HCT116 (cell line): Measurements from ENCODE around the gene AOC2. TPM values are rescaled to one million over a fixed set of nuclear protein-coding genes. Genes with fewer than 3 reads are reported as not detected.

Experiments
- ATAC-seq: fragments of 200-7000 bp; cut with Tn5 transposase; 2 replicates; pipeline ENCODE4 v1.9.1; 2020; ENCODE audit warnings: mild to moderate bottlenecking, moderate library complexity
- BruUV-seq: library from RNA; stranded (reverse); fragments of 400-500 nt; replicated peaks from 2 replicates; lab custom pipeline; 2021; lab: Mats Ljungman, UMichigan
- CTCF ChIA-PET: fragments of 300-600 bp; sonication (Branson Sonifier 250); formaldehyde crosslinking; loops from one replicate; lab custom pipeline; 2021; ENCODE audit warnings: antibody characterized with exemption; lab: Charles Lee
- POLR2A ChIA-PET: fragments of 300-600, 350-600 bp; sonication (Branson Sonifier 250); formaldehyde crosslinking; loops from one replicate; lab custom pipeline; 2021; ENCODE audit warnings: antibody characterized with exemption; lab: Charles Lee
- RAD21 ChIA-PET, 2 experiments: fragments of 300-600 bp; sonication (Branson Sonifier 250); formaldehyde crosslinking; loops; one replicate each; lab custom pipeline; 2023; ENCODE audit warnings: low total read pairs in 2 of 2; ENCODE audit not compliant: uncharacterized antibody in 2 of 2, unreplicated experiment in 2 of 2, low non-redundant PET in 1 of 2; lab: Charles Lee
- DNase-seq: peaks from one replicate; pipeline ENCODE4 v3.0.0-alpha.2; 2010; ENCODE audit warnings: low read depth, low spot score
- H2AFZ ChIP-seq: fragments of 200-600 bp; shearing (Covaris generic), sonication (generic); 2 replicates; pipeline ENCODE4 v1.6.1; 2017; ENCODE audit warnings: low read depth, mixed run types, mixed read lengths, antibody characterized with exemption, low read length; ENCODE audit not compliant: poor library complexity, severe bottlenecking
- H3K27ac ChIP-seq: 2 replicates; pipeline ENCODE4 v1.5.1; 2012; ENCODE audit warnings: low read depth, low read length
- H3K27me3 ChIP-seq: fragments of 200-600 bp; sonication (generic); 2 replicates; pipeline ENCODE4 v1.6.1; 2016; ENCODE audit warnings: mixed run types, low read length, mixed read lengths; ENCODE audit not compliant: insufficient read depth
- H3K36me3 ChIP-seq, 2 experiments: fragments of 200-500 bp in 1 of 2; fragments of 200-600 bp in 1 of 2; sonication (Bioruptor generic) in 1 of 2; sonication (generic) in 1 of 2; 2 replicates each; pipeline versions ENCODE4 v1.5.1 to v1.6.1; 2014 to 2016; ENCODE audit warnings: low read length in 2 of 2, inconsistent platforms in 1 of 2, mixed read lengths in 1 of 2, mixed run types in 1 of 2; ENCODE audit not compliant: insufficient read depth in 2 of 2, control insufficient read depth in 1 of 2
- H3K4me1 ChIP-seq, 2 experiments: fragments of 200-600 bp in 1 of 2; sonication (generic) in 1 of 2; 2 replicates each; pipeline versions ENCODE4 v1.5.1 to v1.6.1; 2012 to 2017; ENCODE audit warnings: low read length in 2 of 2, inconsistent platforms in 1 of 2, mild to moderate bottlenecking in 1 of 2, mixed read lengths in 1 of 2, mixed run types in 1 of 2, moderate library complexity in 1 of 2; ENCODE audit not compliant: insufficient read depth in 2 of 2, control insufficient read depth in 1 of 2
- H3K4me2 ChIP-seq: fragments of 200-600 bp; sonication (generic); 2 replicates; pipeline ENCODE4 v1.6.1; 2017; ENCODE audit warnings: mixed run types, low read length, mixed read lengths
- H3K4me3 ChIP-seq, 2 experiments: fragments of 200-600 bp in 1 of 2; sonication (generic) in 1 of 2; replicated peaks in 1 of 2; 2 replicates each; pipeline ENCODE4 v1.5.1; 2011 to 2016; ENCODE audit warnings: low read length in 2 of 2, control low read depth in 1 of 2, low read depth in 1 of 2, mild to moderate bottlenecking in 1 of 2, mixed read lengths in 1 of 2, mixed run types in 1 of 2
- H3K79me2 ChIP-seq: fragments of 200-600 bp; sonication (generic); 2 replicates; pipeline ENCODE4 v1.6.1; 2017; ENCODE audit warnings: mild to moderate bottlenecking, mixed run types, low read length, moderate library complexity, mixed read lengths; ENCODE audit not compliant: insufficient read depth
- H3K9ac ChIP-seq: fragments of 200-600 bp; sonication (generic); 2 replicates; pipeline ENCODE4 v1.6.1; 2016; ENCODE audit warnings: low read length, mixed read lengths
- H3K9me2 ChIP-seq: fragments of 200-600 bp; sonication (generic), shearing (Covaris generic); 2 replicates; pipeline ENCODE4 v1.6.1; 2017; ENCODE audit warnings: mixed run types, mild to moderate bottlenecking, moderate library complexity; ENCODE audit not compliant: insufficient read depth
- H3K9me3 ChIP-seq, 2 experiments: fragments of 200-500 bp in 1 of 2; fragments of 200-600 bp in 1 of 2; sonication (Bioruptor generic) in 1 of 2; sonication (generic) in 1 of 2; 2 replicates each; pipeline ENCODE4 v1.6.1; 2014 to 2017; ENCODE audit warnings: low read length in 2 of 2, mixed read lengths in 2 of 2, inconsistent platforms in 1 of 2, low read depth in 1 of 2, mild to moderate bottlenecking in 1 of 2, mixed run types in 1 of 2, moderate library complexity in 1 of 2; ENCODE audit not compliant: control insufficient read depth in 1 of 2, insufficient read depth in 1 of 2
- H4K20me1 ChIP-seq: fragments of 200-600 bp; sonication (generic), shearing (Covaris generic); 2 replicates; pipeline ENCODE4 v1.6.1; 2017; ENCODE audit warnings: mixed run types, mild to moderate bottlenecking, moderate library complexity; ENCODE audit not compliant: insufficient read depth
- CBX3 ChIP-seq: IDR thresholded peaks from 2 replicates; pipeline ENCODE4 v1.6.1; 2012; ENCODE audit warnings: low read depth
- ELF1 ChIP-seq: IDR thresholded peaks from 2 replicates; pipeline ENCODE4 v1.6.1; 2012; ENCODE audit warnings: low read depth, borderline replicate concordance
- EZH2 ChIP-seq: fragments of 200-600 bp; sonication (generic); IDR thresholded peaks from 2 replicates; pipeline ENCODE4 v1.6.1; 2017; ENCODE audit warnings: antibody characterized with exemption, mixed run types
- JUND ChIP-seq: IDR thresholded peaks from 2 replicates; pipeline ENCODE4 v1.6.1; 2012
- POLR2AphosphoS5 ChIP-seq: IDR thresholded peaks from 2 replicates; pipeline ENCODE4 v1.6.1; 2011; ENCODE audit warnings: mild to moderate bottlenecking, low read depth, low read length, moderate library complexity
- RAD21 ChIP-seq: IDR thresholded peaks from 2 replicates; pipeline ENCODE4 v1.6.1; 2012; ENCODE audit warnings: low read depth, mild to moderate bottlenecking
- REST ChIP-seq: IDR thresholded peaks from 2 replicates; pipeline ENCODE4 v1.6.1; 2012; ENCODE audit warnings: low read depth
- SIN3A ChIP-seq: IDR thresholded peaks from 2 replicates; pipeline ENCODE4 v1.6.1; 2012; ENCODE audit warnings: low read depth
- SP1 ChIP-seq: IDR thresholded peaks from 2 replicates; pipeline ENCODE4 v1.6.1; 2012; ENCODE audit warnings: low read depth
- TCF7L2 ChIP-seq: IDR thresholded peaks from 2 replicates; pipeline ENCODE4 v1.7.0; 2011; ENCODE audit warnings: borderline replicate concordance, inconsistent platforms; ENCODE audit not compliant: insufficient read depth, insufficient read length; ENCODE audit errors: extremely low read depth
- ZNF274 ChIP-seq: fragments of 200-500 bp; sonication (Bioruptor generic); IDR thresholded peaks from 2 replicates; pipeline ENCODE4 v1.6.1; 2014; ENCODE audit warnings: mild to moderate bottlenecking, low read depth, low read length, inconsistent platforms
- intact Hi-C: fragments of 100-400 bp; cut with micrococcal nuclease; formaldehyde crosslinking; loops from 2 replicates; pipeline ENCODE4 v1.10.0; 2022
- total RNA-seq: library from RNA; stranded (reverse); gene quantifications from one replicate; pipeline ENCODE4 v1.2.1, GENCODE V29; 2021; ENCODE audit not compliant: unreplicated experiment
- TF ChIP-seq, protein P1 (sequence below): IDR thresholded peaks from 2 replicates; pipeline ENCODE4 v1.6.1; 2011; ENCODE audit warnings: mild to moderate bottlenecking, low read length, moderate library complexity; ENCODE audit not compliant: insufficient replicate concordance; ENCODE audit errors: extremely low read depth
- TF ChIP-seq, protein P2 (sequence below): IDR thresholded peaks from 2 replicates; pipeline ENCODE4 v1.6.1; 2012
- TF ChIP-seq, protein P3 (sequence below), 3 experiments: fragments of 200-600 bp in 1 of 3; sonication (generic) in 1 of 3; IDR thresholded peaks in 2 of 3; conservative IDR thresholded peaks in 1 of 3; 2 replicates each; pipeline ENCODE4 v1.5.1; 2012 to 2017; ENCODE audit warnings: low read depth in 2 of 3, low read length in 2 of 3, antibody characterized with exemption in 1 of 3, borderline replicate concordance in 1 of 3, control low read depth in 1 of 3, mild to moderate bottlenecking in 1 of 3, mixed read lengths in 1 of 3, mixed run types in 1 of 3, moderate library complexity in 1 of 3; ENCODE audit not compliant: insufficient read depth in 1 of 3

Gene AOC2
- total RNA-seq, 1 experiment from 2014 or later, result 8.0 TPM

DNA sequence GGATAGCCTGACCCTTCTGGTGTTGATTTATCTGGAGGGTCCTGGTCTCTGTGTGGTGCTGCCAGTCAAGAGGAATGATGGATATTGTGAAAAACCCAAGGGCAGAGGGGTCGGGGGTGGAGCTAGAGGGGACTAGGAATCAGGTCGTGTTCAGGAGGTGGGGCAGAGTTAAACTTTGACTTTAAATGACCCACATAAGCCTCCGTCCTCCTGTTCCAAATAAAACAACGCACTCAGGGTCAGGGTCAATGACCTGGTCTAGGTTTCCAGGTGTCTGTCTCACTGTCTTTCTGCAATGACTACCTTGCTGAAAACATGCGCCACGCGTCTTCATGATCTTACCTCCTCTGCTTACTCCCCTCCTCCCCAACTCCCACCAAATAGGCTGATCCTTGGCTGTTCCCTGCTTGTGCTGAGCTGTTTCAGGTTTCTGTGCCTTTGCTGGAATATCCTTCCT lies 21.3 kb downstream of the AOC2 start:
- intact Hi-C loops, result no loop called here
- peaks cover 0 to 3% of the 10 kb centered on the region in 2 experiments; a peak in 1 of 4 replicates for H3K4me1 ChIP-seq

More for the DNA sequence above, 21.3 kb downstream of the AOC2 start:
- Histone ChIP-seq H3K9me2 (no peaks in the 10 kb centered on the region), H3K4me2 (no peak overlapping the region), H3K27ac (no peak overlapping the region), H2AFZ (no peak overlapping the region), H3K27me3 (no peaks in the 10 kb centered on the region), H3K79me2 (no peaks in the 10 kb centered on the region), H4K20me1 (no peaks in the 10 kb centered on the region), H3K9ac (no peak overlapping the region), H3K36me3 (no peaks in the 10 kb centered on the region), H3K9me3 (no peaks in the 10 kb centered on the region), H3K4me3 (no peak overlapping the region)
- no peak for TF ChIP-seq POLR2AphosphoS5
- no peak for TF ChIP-seq JUND
- no peak for TF ChIP-seq SIN3A
- TF ChIP-seq, protein P1, sequence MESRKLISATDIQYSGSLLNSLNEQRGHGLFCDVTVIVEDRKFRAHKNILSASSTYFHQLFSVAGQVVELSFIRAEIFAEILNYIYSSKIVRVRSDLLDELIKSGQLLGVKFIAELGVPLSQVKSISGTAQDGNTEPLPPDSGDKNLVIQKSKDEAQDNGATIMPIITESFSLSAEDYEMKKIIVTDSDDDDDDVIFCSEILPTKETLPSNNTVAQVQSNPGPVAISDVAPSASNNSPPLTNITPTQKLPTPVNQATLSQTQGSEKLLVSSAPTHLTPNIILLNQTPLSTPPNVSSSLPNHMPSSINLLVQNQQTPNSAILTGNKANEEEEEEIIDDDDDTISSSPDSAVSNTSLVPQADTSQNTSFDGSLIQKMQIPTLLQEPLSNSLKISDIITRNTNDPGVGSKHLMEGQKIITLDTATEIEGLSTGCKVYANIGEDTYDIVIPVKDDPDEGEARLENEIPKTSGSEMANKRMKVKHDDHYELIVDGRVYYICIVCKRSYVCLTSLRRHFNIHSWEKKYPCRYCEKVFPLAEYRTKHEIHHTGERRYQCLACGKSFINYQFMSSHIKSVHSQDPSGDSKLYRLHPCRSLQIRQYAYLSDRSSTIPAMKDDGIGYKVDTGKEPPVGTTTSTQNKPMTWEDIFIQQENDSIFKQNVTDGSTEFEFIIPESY, result no peak
- no peak for TF ChIP-seq TCF7L2
- no peak for TF ChIP-seq ELF1
- TF ChIP-seq ZNF274, result no peak
- TF ChIP-seq, protein P2, sequence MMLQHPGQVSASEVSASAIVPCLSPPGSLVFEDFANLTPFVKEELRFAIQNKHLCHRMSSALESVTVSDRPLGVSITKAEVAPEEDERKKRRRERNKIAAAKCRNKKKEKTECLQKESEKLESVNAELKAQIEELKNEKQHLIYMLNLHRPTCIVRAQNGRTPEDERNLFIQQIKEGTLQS, result no peak
- TF ChIP-seq CBX3, result no peak
- TF ChIP-seq REST, result no peak
- TF ChIP-seq SP1, result no peak
- TF ChIP-seq EZH2, result no peak
- TF ChIP-seq, protein P3, sequence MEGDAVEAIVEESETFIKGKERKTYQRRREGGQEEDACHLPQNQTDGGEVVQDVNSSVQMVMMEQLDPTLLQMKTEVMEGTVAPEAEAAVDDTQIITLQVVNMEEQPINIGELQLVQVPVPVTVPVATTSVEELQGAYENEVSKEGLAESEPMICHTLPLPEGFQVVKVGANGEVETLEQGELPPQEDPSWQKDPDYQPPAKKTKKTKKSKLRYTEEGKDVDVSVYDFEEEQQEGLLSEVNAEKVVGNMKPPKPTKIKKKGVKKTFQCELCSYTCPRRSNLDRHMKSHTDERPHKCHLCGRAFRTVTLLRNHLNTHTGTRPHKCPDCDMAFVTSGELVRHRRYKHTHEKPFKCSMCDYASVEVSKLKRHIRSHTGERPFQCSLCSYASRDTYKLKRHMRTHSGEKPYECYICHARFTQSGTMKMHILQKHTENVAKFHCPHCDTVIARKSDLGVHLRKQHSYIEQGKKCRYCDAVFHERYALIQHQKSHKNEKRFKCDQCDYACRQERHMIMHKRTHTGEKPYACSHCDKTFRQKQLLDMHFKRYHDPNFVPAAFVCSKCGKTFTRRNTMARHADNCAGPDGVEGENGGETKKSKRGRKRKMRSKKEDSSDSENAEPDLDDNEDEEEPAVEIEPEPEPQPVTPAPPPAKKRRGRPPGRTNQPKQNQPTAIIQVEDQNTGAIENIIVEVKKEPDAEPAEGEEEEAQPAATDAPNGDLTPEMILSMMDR (IDR thresholded peaks at IDR 0.05 in 2 of 3, conservative IDR thresholded peaks at IDR 0.05 in 1 of 3; ENCODE audit: borderline replicate concordance in 1 of 3, insufficient read depth in 1 of 3, low read depth in 2 of 3, low read length in 2 of 3), result no peak
- no peak for TF ChIP-seq RAD21
- POLR2A ChIA-PET, result no interaction called here
- CTCF ChIA-PET, result no interaction called here
- no peak for ATAC-seq
- RAD21 ChIA-PET, result no interaction called here
- no peak for DNase-seq
- no TSS peak for BruUV-seq
